Hematopoietic multipotent progenitor cell treated with erythropoietin and hydrocortisone succinate and interleukin-3 and kit ligand, for 4 days (in vitro differentiated cells): ENCODE results near the gene ITGA1.
"Not testable (repeated sequence)": the region's sequence is repeated elsewhere in the genome, so short reads cannot be mapped to it uniquely, and the experiment has no call there.

Source experiments
- DNase-seq: peaks from one replicate; pipeline ENCODE4 v3.0.0-alpha.2; 2015

ITGA1 gene

DNA sequence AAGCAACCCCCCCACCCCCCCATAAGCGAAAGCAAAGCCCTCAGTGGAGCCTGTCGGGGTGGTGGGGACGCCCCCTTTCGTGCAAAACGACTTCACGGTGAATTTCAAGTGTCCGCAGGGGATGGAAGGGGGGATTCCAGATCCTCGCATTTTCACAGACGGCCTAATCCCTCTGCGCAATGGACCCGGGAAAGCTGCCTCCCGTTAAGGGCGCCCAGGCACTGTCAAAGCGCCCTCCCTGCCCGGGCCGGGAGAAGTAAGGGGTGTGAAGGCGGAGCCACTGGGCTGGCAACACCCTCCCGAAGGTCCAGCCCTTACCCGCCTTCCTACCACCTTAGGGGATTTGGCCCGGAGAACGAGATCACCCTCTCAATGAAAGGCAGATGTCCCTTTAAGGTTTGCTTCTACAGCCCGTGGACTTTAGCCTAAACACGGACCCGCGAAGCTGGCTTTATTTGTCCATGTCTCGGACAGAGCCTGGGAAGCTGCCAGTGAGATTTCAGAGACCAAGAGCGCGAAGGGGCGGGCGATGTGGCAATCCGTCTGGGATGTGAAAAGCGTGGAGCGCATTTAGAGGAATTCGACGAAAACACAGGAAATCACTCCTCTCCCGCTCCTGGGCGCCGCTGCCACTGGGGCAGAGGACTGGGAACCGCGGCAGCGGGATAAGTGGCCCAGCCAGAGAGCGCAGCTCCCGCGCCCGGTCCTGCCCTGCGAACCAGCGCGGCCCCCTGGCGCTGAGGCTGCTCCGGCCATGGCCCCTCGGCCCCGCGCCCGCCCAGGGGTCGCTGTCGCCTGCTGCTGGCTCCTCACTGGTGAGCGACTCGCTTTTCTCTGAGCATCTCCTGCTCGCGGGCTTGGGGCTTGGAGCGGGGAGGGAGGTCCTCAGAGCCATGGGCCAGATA is at the start of gene ITGA1, which contains the start of gene PELO:
Gene ITGA1 (plus strand): TSS at position 317 of the 905 bp plus-strand sequence. CDS start 438 bp downstream, at position 755.
Gene PELO (plus strand): TSS at position 317 of the 905 bp plus-strand sequence. CDS start 12,479 bp downstream, outside the sequence.
- DNase-seq = peak; percentile 59

DNA sequence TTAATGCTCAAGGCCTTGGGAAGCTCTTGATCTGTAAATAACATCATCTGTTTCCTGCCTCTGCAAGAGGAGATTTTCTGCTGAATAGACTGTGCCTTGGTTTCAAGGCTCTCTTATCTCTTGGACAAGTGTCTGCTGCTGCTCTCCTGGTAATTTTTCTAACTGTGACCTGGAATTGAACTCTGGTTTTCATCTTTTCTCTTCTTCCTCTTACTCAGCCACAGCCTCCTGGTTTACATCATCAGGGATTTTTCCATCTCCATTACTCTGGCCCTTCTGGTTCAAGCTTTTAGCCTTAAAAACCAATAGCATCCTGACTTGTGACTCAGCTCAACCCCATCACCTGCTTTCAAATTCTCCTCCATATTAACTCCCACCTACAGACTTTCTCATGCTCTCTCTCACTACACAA is 49.6 kb upstream of the ITGA1 start:
- peak; percentile 16 for DNase-seq

- DNase-seq = no peak
These were observed 47.7 kb upstream of the ITGA1 start for GRCh38 chr5:52740007-52740406.

DNA sequence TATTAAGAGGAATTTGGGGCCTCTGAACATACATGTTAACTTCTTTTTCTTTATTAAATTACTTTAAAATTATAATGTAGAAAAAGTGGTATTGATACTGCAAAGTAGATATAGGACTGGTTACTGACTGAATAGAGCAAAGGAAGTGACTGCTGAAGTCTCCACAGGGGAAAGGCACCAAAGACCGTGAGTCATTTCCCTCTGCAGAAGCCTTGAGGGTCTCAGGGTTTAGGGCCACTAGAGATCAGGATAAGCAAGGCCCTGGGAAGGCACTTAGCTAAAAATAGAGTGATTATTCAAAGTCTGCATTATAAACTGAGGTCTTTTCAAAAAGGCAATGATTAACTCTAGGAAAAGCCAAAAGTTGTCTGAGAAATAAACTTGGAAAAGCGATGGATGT is 44.7 kb upstream of the ITGA1 start:
- DNase-seq = no peak

GRCh38 chr5:52743529-52743928 is 44.2 kb upstream of the ITGA1 start:
- no peak for DNase-seq

DNA sequence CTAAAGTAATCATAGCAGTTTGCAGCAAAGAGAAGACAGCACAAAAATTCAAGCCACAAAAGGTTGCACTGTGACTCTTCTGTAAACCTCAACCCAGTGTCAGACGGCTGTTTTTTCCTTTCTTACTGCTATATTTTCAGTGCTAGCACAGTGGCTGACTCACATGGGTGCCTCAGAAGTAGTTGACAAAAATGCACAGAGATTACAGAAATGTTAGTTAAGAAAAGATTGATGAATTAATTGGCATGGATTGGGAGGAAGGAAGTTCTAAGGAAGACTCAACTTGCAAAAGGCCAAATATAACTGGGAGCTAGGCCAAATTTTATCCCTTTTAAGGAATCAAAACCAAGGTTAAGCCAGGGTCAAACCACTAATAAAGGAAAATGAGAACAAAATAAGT is 43.7 kb upstream of the ITGA1 start:
- no peak for DNase-seq

DNA sequence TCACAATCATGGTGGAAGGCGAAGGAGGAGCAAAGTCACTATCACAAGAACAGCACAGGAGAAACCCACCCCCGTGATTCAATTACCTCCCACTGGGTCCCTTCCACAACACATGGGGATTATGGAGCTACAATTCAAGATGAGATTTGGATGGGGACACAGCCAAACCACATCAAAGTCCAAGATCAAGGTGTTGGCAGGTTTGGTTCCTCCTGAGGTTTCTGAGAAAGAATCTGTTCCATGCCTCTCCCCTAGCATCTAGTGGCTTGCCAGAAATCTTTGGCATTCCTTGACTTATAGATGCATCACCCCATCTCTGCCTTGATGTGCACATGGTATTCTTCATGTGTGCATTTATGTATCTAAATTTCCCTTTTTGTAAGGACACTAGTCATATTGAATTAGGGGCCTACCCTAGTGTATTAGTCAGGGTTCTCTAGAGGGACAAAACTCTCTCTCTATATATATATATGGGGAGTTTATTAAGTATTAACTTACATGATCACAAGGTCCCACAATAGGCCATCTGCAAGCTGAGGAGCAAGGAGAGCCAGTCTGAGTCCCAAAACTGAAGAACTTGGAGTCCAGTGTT is 42.8 kb upstream of the ITGA1 start:
- not testable (repeated sequence) for DNase-seq

DNA sequence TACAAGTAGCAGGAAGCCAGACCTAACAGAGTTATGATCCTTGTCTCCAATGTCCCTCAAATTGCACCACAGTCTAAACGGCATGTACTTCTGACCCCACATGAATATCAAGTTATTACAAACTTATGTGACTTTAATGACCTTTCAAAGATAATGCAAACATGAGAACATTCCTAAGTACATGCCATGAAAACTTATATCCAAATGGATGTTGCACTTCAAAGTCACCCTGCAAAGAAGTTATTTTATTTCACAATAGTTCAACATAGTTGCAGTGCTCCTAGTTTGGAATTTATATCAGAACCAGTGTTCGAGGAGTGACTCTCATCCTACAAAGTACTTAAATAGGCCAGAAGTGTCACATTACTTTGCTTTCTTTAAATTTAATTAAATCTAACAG is 41.2 kb upstream of the ITGA1 start:
- no peak for DNase-seq

- DNase-seq = no peak
These were observed 39.1 kb upstream of the ITGA1 start for GRCh38 chr5:52748590-52748989.

GRCh38 chr5:52749666-52750065 is 38.0 kb upstream of the ITGA1 start:
- DNase-seq = no peak

DNA sequence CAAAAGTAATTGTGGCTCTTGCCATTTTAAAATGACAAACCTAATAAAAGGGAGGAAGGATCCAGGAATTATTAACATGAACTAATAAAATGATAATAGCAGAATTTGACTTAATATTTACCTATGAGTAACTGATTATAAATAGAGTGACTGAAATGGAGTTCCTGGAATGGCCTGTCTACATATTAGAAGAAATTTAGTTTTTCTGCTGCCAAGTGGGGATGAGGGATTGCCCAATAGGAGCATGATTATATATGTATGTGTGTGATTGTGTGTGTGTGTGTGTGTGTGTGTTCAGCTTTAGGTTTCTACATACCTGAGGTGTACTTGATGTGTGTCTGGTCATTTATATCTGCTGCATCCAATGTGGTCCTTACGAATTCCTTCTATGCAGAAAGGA is 36.6 kb upstream of the ITGA1 start:
- DNase-seq = no peak

DNA sequence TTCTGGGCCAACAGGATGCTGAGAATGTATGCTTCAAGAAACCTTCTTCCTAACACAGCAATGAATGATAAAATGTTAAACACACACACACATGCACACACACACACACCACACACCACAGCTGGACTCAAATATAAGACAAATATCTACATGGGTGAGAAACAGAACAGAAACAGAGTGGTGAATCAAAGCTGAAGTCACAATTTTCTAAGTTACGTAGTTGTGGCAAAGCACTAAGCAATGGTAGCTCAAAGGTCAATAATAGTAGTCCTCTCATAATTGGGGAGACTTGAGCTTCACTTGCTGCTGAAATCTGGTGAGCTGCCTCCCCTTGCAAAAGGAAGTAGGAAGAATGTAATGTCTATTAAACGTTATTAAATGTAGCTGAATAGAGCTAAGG is 33.7 kb upstream of the ITGA1 start:
- DNase-seq = no peak

DNA sequence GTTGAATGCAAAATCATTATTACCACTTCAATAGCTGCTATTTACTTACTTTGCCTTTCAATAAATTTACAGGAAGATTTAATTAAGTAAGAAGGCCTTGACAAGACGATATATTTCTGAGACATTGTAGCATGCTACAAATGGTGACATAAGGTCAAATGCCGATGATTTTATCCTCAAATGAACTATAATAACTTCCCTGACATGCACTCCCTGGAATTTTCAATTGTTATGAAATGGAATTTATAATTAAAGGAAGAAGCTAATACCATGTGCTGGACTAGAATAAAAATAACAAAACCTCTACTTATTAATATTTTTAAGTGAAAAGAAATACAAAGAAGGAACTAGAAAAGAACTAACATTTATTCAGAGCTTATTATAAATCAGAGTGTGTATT is 30.2 kb upstream of the ITGA1 start:
- no peak for DNase-seq

- DNase-seq = no peak
These were observed 29.7 kb upstream of the ITGA1 start for GRCh38 chr5:52758014-52758413.

GRCh38 chr5:52759331-52759730 is 28.4 kb upstream of the ITGA1 start:
- DNase-seq = no peak

DNA sequence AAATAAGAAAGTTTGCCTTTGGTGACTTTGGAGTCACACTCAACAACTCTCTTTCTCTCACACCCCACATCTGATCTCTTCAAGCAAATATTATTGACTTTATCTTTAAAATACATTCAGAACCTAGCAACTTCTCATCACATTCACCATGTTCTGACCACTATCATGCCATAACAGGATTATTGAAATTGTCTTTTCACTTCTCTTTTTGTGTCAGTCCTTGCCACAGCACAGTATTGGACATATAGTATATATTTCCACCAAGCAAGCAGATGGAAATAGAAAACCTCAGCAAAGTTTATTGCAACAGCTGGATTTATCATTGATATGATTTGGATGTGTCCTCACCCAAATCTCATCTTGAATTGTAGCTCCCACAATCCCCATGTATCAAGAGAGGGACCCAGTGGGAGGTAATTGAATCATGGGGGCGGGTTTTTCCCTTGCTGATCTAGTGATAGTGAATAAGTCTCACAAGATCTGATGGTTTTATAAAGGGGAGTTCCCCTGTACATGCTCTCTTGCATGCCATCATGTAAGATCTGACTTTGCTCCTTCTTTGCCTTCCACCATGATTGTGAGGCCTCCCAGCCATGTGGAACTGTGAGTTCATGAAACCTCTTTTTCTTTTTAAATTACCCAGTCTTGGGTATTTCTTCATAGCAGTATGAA is 26.9 kb upstream of the ITGA1 start:
- no peak for DNase-seq

GRCh38 chr5:52767217-52767743 is 20.4 kb upstream of the ITGA1 start:
- no peak for DNase-seq

GRCh38 chr5:52767766-52768480 is 19.8 kb upstream of the ITGA1 start:
- DNase-seq = no peak

DNA sequence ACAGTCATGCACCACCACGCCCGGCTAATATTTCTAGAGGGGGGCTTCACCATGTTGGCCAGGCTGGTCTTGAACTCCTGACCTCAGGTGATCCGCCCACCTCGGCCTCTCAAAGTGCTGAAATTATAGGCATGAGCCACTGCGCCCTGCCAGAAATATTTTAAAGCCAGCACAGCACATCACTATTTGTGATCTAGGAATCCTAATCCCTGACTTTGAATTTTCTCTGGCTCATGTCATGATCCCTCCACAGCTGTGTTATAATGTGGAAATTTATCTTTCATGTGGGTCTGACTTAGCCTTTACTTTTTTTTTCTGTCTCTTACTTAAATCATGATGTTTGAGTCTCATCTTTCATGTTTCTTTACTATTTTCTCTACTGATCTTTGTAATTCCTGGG is 18.7 kb upstream of the ITGA1 start:
- DNase-seq = no peak

DNA sequence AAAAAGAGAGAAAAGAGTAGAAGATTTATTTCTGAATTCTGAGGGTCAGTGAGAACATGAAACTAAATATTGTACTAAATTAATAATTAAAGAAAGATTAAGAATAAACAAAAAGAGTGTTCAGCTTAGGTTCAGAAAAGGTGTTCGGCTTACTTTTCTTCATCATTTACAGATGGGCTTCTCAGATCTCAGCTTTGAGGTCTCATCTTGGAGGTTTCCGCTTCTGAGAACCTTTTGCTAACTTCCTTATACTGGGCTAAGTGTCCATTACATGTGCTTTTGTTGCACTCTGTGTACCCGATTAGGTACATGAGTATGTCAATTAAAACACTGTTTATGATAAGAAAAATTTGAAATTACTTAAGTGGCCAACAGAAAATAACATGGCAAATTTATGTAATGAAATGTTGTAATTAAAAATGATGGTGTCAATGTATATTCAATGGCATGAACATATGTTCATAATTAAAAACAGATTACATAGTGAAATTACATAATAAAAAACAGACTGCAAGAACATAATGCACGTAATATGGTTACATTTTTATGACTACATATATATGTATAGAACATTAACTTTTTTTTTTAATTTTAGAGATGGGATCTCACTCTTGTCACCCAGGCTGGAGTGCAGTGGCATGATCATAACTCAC is 17.3 kb upstream of the ITGA1 start:
- no peak for DNase-seq

GRCh38 chr5:52771343-52772039 is 16.2 kb upstream of the ITGA1 start:
- no peak for DNase-seq

GRCh38 chr5:52772668-52773067 is 15.0 kb upstream of the ITGA1 start:
- no peak for DNase-seq
